Measurements from ENCODE around the gene JMJD7. TPM values are rescaled to one million over a fixed set of nuclear protein-coding genes. Genes with fewer than 3 reads are reported as not detected.

Gene JMJD7
- total RNA-seq, 4 donors from 2014 or later, result 18.8 to 36.6 (median 28.3) TPM

DNA sequence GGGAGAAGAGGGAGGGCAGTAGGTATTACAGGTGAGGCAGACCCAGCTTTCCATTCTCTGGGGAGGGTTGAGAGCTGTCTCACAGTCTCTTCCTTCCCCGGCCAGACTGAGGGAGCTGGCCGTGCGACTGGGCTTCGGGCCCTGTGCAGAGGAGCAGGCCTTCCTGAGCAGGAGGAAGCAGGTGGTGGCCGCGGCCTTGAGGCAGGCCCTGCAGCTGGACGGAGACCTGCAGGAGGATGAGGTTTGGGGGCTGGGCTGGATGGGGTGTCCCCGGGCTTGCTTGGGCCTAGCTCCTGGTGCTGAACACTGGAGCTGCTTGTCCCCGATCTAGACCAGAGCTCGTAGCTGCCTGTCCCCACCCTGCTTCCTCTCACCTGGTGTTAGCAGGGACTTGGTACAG lies 15.7 kb downstream of the JMJD7 start:
- intact Hi-C loops (cut with DNase I), result no loop called here
- no peak overlapping the region for H3K4me3 ChIP-seq (replicated peaks in 1 of 3)
- peaks cover 24 to 50% of the 10 kb centered on the region in 2 donors for H3K36me3 ChIP-seq
- H3K4me1 ChIP-seq, result peaks cover 6 to 7% of the 10 kb centered on the region in 2 donors
- no peaks in the 10 kb centered on the region for H3K27me3 ChIP-seq
- TF ChIP-seq, protein P1, sequence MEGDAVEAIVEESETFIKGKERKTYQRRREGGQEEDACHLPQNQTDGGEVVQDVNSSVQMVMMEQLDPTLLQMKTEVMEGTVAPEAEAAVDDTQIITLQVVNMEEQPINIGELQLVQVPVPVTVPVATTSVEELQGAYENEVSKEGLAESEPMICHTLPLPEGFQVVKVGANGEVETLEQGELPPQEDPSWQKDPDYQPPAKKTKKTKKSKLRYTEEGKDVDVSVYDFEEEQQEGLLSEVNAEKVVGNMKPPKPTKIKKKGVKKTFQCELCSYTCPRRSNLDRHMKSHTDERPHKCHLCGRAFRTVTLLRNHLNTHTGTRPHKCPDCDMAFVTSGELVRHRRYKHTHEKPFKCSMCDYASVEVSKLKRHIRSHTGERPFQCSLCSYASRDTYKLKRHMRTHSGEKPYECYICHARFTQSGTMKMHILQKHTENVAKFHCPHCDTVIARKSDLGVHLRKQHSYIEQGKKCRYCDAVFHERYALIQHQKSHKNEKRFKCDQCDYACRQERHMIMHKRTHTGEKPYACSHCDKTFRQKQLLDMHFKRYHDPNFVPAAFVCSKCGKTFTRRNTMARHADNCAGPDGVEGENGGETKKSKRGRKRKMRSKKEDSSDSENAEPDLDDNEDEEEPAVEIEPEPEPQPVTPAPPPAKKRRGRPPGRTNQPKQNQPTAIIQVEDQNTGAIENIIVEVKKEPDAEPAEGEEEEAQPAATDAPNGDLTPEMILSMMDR (IDR thresholded peaks at IDR 0.05), result no peak
- TF ChIP-seq POLR2A (IDR thresholded peaks at IDR 0.05), result no peak
- H3K9me3 ChIP-seq, result no peaks in the 10 kb centered on the region
- WGBS, 2 donors, result 83 to 85% methylated on average over 10 of the region's 10 CpGs
- DNase-seq, result no peak
- no peak overlapping the region for H3K27ac ChIP-seq

DNA sequence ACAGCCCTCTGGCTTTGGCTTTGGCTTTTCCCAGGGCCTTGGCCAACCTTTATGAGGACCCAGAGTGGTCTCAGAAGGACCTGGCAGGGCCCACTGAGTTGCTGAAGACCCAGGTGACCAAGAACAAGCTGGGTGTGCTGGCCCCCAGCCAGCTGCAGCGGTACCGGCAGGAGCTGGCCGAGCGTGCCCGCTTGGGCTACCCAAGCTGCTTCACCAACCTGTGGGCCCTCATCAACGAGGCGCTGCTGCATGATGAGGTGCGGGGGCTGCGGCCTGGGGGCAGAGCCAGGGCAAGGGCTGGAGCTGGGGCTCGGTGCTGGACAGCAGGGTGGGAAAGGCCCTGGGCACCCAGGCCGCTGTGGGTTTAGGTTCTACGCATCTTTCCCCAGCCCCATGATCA lies 16.9 kb downstream of the JMJD7 start:
- Histone ChIP-seq H3K27ac (no peak overlapping the region), H3K36me3 (peaks cover 24 to 56% of the 10 kb centered on the region in 2 donors), H3K27me3 (no peaks in the 10 kb centered on the region), H3K9me3 (no peaks in the 10 kb centered on the region), H3K4me3 (replicated peaks in 1 of 3) (no peak overlapping the region), H3K4me1 (peaks cover 0 to 7% of the 10 kb centered on the region in 2 donors)
- intact Hi-C loops (cut with DNase I), result no loop called here
- DNase-seq, result peak; percentile 77 to 78
- no peak for TF ChIP-seq POLR2A (IDR thresholded peaks at IDR 0.05)
- TF ChIP-seq, protein P1 (IDR thresholded peaks at IDR 0.05), result no peak
- 78 to 100% methylated on average over 1 to 5 of the region's 12 CpGs for WGBS, 2 donors

DNA sequence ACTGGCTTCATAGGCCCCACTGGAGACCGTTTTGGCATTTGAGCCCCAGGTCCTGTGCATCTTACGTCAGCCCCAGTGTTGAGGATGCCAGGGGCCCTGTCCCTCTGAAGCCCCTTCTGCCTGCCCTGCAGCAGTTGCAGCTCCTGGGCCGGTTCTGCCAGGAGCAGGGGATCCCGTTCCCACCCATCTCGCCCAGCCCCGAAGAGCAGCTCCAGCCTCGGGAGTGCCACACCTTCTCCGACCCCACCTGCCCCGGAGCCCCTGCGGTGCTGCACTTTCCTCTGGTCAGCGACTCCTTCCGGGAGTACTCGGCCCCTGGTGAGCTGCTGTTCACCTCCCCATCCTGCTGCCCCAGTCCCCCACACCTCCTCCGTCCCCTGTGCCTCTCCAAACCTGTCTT lies 19.3 kb downstream of the JMJD7 start:
- peaks cover 4 to 22% of the 10 kb centered on the region in 2 donors for H3K4me1 ChIP-seq
- H3K27ac ChIP-seq, result no peak overlapping the region
- H3K27me3 ChIP-seq, result no peaks in the 10 kb centered on the region
- H3K36me3 ChIP-seq, result peaks cover 24 to 49% of the 10 kb centered on the region in 2 donors
- no peak overlapping the region for H3K4me3 ChIP-seq (replicated peaks in 1 of 3)
- H3K9me3 ChIP-seq, result no peaks in the 10 kb centered on the region
- TF ChIP-seq POLR2A (IDR thresholded peaks at IDR 0.05), result no peak
- TF ChIP-seq, protein P1 (IDR thresholded peaks at IDR 0.05), result no peak
- intact Hi-C loops (cut with DNase I), result no loop called here
- 92 to 93% methylated on average over 14 of the region's 14 CpGs for WGBS, 2 donors
- no peak for DNase-seq

DNA sequence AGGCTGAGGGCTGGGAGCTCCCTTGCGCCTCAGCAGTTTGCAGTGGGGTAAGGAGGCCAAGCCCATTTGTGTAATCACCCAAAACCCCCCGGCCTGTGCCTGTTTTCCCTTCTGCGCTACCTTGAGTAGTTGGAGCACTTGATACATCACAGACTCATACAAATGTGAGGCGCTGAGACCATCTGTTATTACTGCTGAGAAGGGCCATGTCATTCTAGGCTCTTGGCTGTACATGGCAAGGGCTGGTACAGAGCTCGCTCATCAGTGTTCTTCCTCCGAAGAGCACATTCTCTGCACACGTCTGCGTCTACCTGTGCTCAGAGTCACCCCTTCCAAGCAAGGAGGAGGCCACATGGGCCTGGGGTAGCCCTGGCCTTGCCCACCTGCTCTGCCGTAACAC lies 20.1 kb downstream of the JMJD7 start:
- H3K4me1 ChIP-seq, result peaks cover 4 to 22% of the 10 kb centered on the region in 2 donors
- H3K9me3 ChIP-seq, result no peaks in the 10 kb centered on the region
- H3K4me3 ChIP-seq (replicated peaks in 1 of 3), result no peak overlapping the region
- no peaks in the 10 kb centered on the region for H3K27me3 ChIP-seq
- intact Hi-C loops (cut with DNase I), result no loop called here
- no peak for DNase-seq
- WGBS, 2 donors, result 93 to 96% methylated on average over 9 of the region's 9 CpGs
- H3K36me3 ChIP-seq, result peaks cover 24 to 49% of the 10 kb centered on the region in 2 donors
- TF ChIP-seq POLR2A (IDR thresholded peaks at IDR 0.05), result no peak
- TF ChIP-seq, protein P1 (IDR thresholded peaks at IDR 0.05), result no peak
- no peak overlapping the region for H3K27ac ChIP-seq

DNA sequence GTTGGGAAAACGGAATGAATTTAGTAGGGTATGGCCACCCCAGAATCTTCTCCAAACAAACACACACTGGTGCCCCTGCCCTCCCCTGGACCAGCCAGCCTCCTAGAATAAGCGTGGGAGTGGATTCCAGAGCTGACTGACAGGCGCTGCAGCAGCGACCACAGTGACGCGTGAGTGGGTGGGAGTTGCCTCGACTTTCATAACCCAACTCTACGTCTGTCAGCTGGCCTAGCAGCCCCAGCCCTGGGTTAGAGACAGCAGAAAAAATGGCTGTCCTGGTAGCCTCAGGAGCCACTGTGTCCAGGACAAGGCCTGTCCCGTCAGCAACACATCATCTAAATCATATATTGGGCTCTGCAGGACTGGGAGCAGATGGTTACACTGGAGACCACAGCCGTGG lies 20.7 kb downstream of the JMJD7 start:
- Histone ChIP-seq H3K4me1 (peaks cover 4 to 22% of the 10 kb centered on the region in 2 donors), H3K4me3 (replicated peaks in 1 of 3) (no peak overlapping the region), H3K36me3 (peaks cover 24 to 49% of the 10 kb centered on the region in 2 donors), H3K27me3 (no peaks in the 10 kb centered on the region), H3K9me3 (no peaks in the 10 kb centered on the region), H3K27ac (no peak overlapping the region)
- intact Hi-C loops (cut with DNase I), result no loop called here
- no peak for TF ChIP-seq POLR2A (IDR thresholded peaks at IDR 0.05)
- TF ChIP-seq, protein P1 (IDR thresholded peaks at IDR 0.05), result no peak
- 93 to 99% methylated on average over 8 to 9 of the region's 10 CpGs for WGBS, 2 donors
- no peak for DNase-seq

All from thyroid gland (tissue), 4 donors.